ENCODE measurements around the gene SDHD. TPM values are rescaled to one million over a fixed set of nuclear protein-coding genes. Genes with fewer than 3 reads are reported as not detected.
"Not testable (repeated sequence)": the region's sequence is repeated elsewhere in the genome, so short reads cannot be mapped to it uniquely, and the experiment has no call there.

The SDHD gene
- total RNA-seq, 1 experiment from 2014 or later = 99.5 TPM

GRCh38 chr11:112085822-112086421 is 751 bp upstream of the SDHD start:
- Histone ChIP-seq H3K4me2 (peak overlapping the region; percentile 93), H4K20me1 (ENCODE audit: insufficient read depth) (no peaks in the 10 kb centered on the region), H3F3A (ENCODE audit: insufficient read depth, low read depth) (peaks cover 47% of the 10 kb centered on the region), H3K4me1 (replicated peaks; ENCODE audit: insufficient read depth) (peaks cover 21% of the 10 kb centered on the region), H2AFZ (peak overlapping the region; percentile 91), H3K27me3 (ENCODE audit: insufficient read depth, low read depth) (no peaks in the 10 kb centered on the region), H3K9me2 (ENCODE audit: insufficient read depth) (no peaks in the 10 kb centered on the region), H3K27ac (peak overlapping the region; percentile 26), H3K4me3 (peak overlapping the region; percentile 96), H3K9me3 (ENCODE audit: insufficient read depth, low read depth) (no peaks in the 10 kb centered on the region), H3K79me2 (ENCODE audit: low read depth) (peaks cover 55% of the 10 kb centered on the region), H3K36me3 (ENCODE audit: low read depth) (peaks cover 57% of the 10 kb centered on the region)
- intact Hi-C loops (cut with micrococcal nuclease; ENCODE audit: unreplicated experiment) = loop anchor here (2.0 kb wide), 1 partner anchor 207 kb away; the partner anchor contains the start of genes CFAP68 and FDXACB1
- no peak for DNase-seq
- ChIA-PET CTCF (interaction anchor here (0.6 kb wide), 1 partner anchor 260 kb away, joined by 3 read pairs; no protein-coding TSS in a partner anchor), POLR2A (ENCODE audit: unreplicated experiment) (interaction anchor here (0.7 kb wide), 1 partner anchor 87 kb away, joined by 4 read pairs; no protein-coding TSS in a partner anchor)
- TSS peak; percentile 65 for BruUV-seq (replicated peaks)
- TF ChIP-seq CTCF (conservative IDR thresholded peaks at IDR 0.05) = no peak
- TF ChIP-seq EZH2 (IDR thresholded peaks at IDR 0.05; ENCODE audit: low read depth) = no peak

GRCh38 chr11:112087212-112087611 is 539 bp downstream of the SDHD start:
- H3K4me3 ChIP-seq = peak overlapping the region; percentile 96
- no peaks in the 10 kb centered on the region for H3K9me2 ChIP-seq (ENCODE audit: insufficient read depth)
- TF ChIP-seq CTCF (conservative IDR thresholded peaks at IDR 0.05) (no peak), EZH2 (IDR thresholded peaks at IDR 0.05; ENCODE audit: low read depth) (no peak)
- peaks cover 36% of the 10 kb centered on the region for H3F3A ChIP-seq (ENCODE audit: insufficient read depth, low read depth)
- intact Hi-C loops (cut with micrococcal nuclease; ENCODE audit: unreplicated experiment) = loop anchor here (2.0 kb wide), 1 partner anchor 208 kb away; the partner anchor contains the start of genes CFAP68 and FDXACB1
- peak overlapping the region; percentile 91 for H2AFZ ChIP-seq
- no peaks in the 10 kb centered on the region for H3K27me3 ChIP-seq (ENCODE audit: insufficient read depth, low read depth)
- no peaks in the 10 kb centered on the region for H4K20me1 ChIP-seq (ENCODE audit: insufficient read depth)
- BruUV-seq (replicated peaks) = no TSS peak
- no peak overlapping the region for H3K27ac ChIP-seq
- H3K9me3 ChIP-seq (ENCODE audit: insufficient read depth, low read depth) = no peaks in the 10 kb centered on the region
- peaks cover 63% of the 10 kb centered on the region for H3K36me3 ChIP-seq (ENCODE audit: low read depth)
- peak overlapping the region; percentile 77 for H3K4me2 ChIP-seq
- peaks cover 21% of the 10 kb centered on the region for H3K4me1 ChIP-seq (replicated peaks; ENCODE audit: insufficient read depth)
- peaks cover 55% of the 10 kb centered on the region for H3K79me2 ChIP-seq (ENCODE audit: low read depth)
- POLR2A ChIA-PET (ENCODE audit: unreplicated experiment) = interaction anchor here (0.6 to 0.7 kb wide), 4 partner anchors 61 to 788 kb away, joined by 5 to 14 read pairs (median 5); no protein-coding TSS in a partner anchor
- DNase-seq = no peak
- CTCF ChIA-PET = no interaction called here

- H3K79me2 ChIP-seq (ENCODE audit: low read depth); H3K27ac ChIP-seq; H3K27me3 ChIP-seq (ENCODE audit: insufficient read depth, low read depth); DNase-seq; intact Hi-C loops (cut with micrococcal nuclease; ENCODE audit: unreplicated experiment); H3K4me1 ChIP-seq (replicated peaks; ENCODE audit: insufficient read depth); BruUV-seq (replicated peaks); H3F3A ChIP-seq (ENCODE audit: insufficient read depth, low read depth); H3K4me2 ChIP-seq; H3K4me3 ChIP-seq; CTCF ChIA-PET; POLR2A ChIA-PET (ENCODE audit: unreplicated experiment); H2AFZ ChIP-seq; H3K9me2 ChIP-seq (ENCODE audit: insufficient read depth); H4K20me1 ChIP-seq (ENCODE audit: insufficient read depth); H3K9me3 ChIP-seq (ENCODE audit: insufficient read depth, low read depth): not testable (repeated sequence)
- peaks cover 40% of the 10 kb centered on the region for H3K36me3 ChIP-seq (ENCODE audit: low read depth)
These were observed 8.6 kb downstream of the SDHD start for GRCh38 chr11:112095302-112095701.

Data from PC-9 (cell line).